GM12878 (cell line): ENCODE results near the gene FBXL14. TPM values are rescaled to one million over a fixed set of nuclear protein-coding genes. Genes with fewer than 3 reads are reported as not detected.

Source experiments
- ATAC-seq: fragments of 200-7000 bp; cut with Tn5 transposase; 3 replicates; pipeline ENCODE4 v1.9.1; 2020; ENCODE audit warnings: mild to moderate bottlenecking, moderate library complexity
- BruUV-seq: library from RNA; stranded (reverse); fragments of 400-500 nt; replicated peaks from 2 replicates; lab custom pipeline; 2021; lab: Mats Ljungman, UMichigan
- CTCF ChIA-PET: fragments of 300-600 bp; sonication (Branson Sonifier 250); formaldehyde crosslinking; extraction: SDS; loops from one replicate; lab custom pipeline; 2021; ENCODE audit warnings: inconsistent platforms; lab: Yijun Ruan, JAX
- POLR2A ChIA-PET: fragments of 350-600 bp; formaldehyde crosslinking; extraction: SDS; loops from one replicate; lab custom pipeline; 2021; ENCODE audit warnings: inconsistent platforms; lab: Charles Lee
- RAD21 ChIA-PET: fragments of 300-600 bp; sonication (Branson Sonifier 250); formaldehyde crosslinking; loops from one replicate; lab custom pipeline; 2023; ENCODE audit warnings: antibody characterized with exemption; ENCODE audit not compliant: unreplicated experiment; lab: Charles Lee
- SMC1A ChIA-PET: fragments of 300-600 bp; sonication (Branson Sonifier 250); formaldehyde crosslinking; loops from one replicate; lab custom pipeline; 2023; ENCODE audit not compliant: unreplicated experiment, uncharacterized antibody; lab: Charles Lee
- DNase-seq: peaks from one replicate; pipeline ENCODE4 v3.0.0-alpha.2; 2011; ENCODE audit warnings: low read depth, low spot score
- FAIRE-seq: peaks from 3 replicates; lab custom pipeline; 2011; peaks lifted over from hg19 to GRCh38; lab: Jason Lieb, UNC
- H2AFZ ChIP-seq: 2 replicates; pipeline ENCODE4 v1.6.0; 2011; ENCODE audit warnings: low read depth, low read length, control low read depth; ENCODE audit not compliant: control insufficient read depth
- H3K27ac ChIP-seq: 2 replicates; pipeline ENCODE4 v1.5.1; 2011; ENCODE audit warnings: control low read depth; ENCODE audit not compliant: control insufficient read depth, insufficient read depth
- H3K27me3 ChIP-seq, 2 experiments: replicated peaks in 1 of 2; 2 replicates each; pipeline versions ENCODE4 v1.6.0 to v1.6.1; 2011; ENCODE audit warnings: low read length in 1 of 2; ENCODE audit not compliant: control insufficient read depth in 2 of 2, insufficient read depth in 2 of 2
- H3K36me3 ChIP-seq, 2 experiments: 2 replicates each; pipeline ENCODE4 v1.5.1; 2011; ENCODE audit warnings: low read length in 1 of 2; ENCODE audit not compliant: control insufficient read depth in 2 of 2, insufficient read depth in 2 of 2
- H3K4me1 ChIP-seq: 2 replicates; pipeline ENCODE4 v1.6.1; 2011; ENCODE audit warnings: mild to moderate bottlenecking, low read length, moderate library complexity, mixed read lengths; ENCODE audit not compliant: control insufficient read depth, insufficient read depth
- H3K4me2 ChIP-seq: 2 replicates; pipeline ENCODE4 v1.6.0; 2011; ENCODE audit warnings: control low read depth; ENCODE audit not compliant: control insufficient read depth, insufficient read depth
- H3K4me3 ChIP-seq: fragments of 200-600 bp; sonication (generic); 2 replicates; pipeline ENCODE4 v1.5.1; 2016
- H3K79me2 ChIP-seq: 2 replicates; pipeline ENCODE4 v1.6.0; 2011; ENCODE audit warnings: low read length; ENCODE audit not compliant: control insufficient read depth, insufficient read depth
- H3K9ac ChIP-seq: 2 replicates; pipeline ENCODE4 v1.8.0; 2011; ENCODE audit warnings: low read length, control low read depth, mixed read lengths; ENCODE audit not compliant: control insufficient read depth, insufficient read depth
- H3K9me3 ChIP-seq: replicated peaks from 3 replicates; pipeline ENCODE4 v1.5.1; 2011; ENCODE audit warnings: mild to moderate bottlenecking, low read length; ENCODE audit not compliant: control insufficient read depth, insufficient read depth
- H4K20me1 ChIP-seq: 2 replicates; pipeline ENCODE4 v1.6.0; 2011; ENCODE audit not compliant: control insufficient read depth, insufficient read depth
- DPF2 ChIP-seq: fragments of 450-650 bp; IDR thresholded peaks from 2 replicates; pipeline ENCODE4 v1.6.1; 2017; ENCODE audit warnings: mild to moderate bottlenecking
- EGR1 ChIP-seq, 2 experiments: IDR thresholded peaks; 1 replicate in 1 of 2; 2 replicates in 1 of 2; pipeline ENCODE4 v1.6.1; 2011 to 2012; ENCODE audit warnings: low read depth in 2 of 2, low read length in 2 of 2, borderline replicate concordance in 1 of 2, mild to moderate bottlenecking in 1 of 2, moderate library complexity in 1 of 2
- ESRRA ChIP-seq: IDR thresholded peaks from 2 replicates; pipeline ENCODE4 v1.6.1; 2012; ENCODE audit warnings: mild to moderate bottlenecking, low read length, improper control_type of control experiment
- HDGF ChIP-seq: fragments of 450-650 bp; IDR thresholded peaks from 2 replicates; pipeline ENCODE4 v1.6.1; 2016; ENCODE audit warnings: antibody characterized with exemption
- LARP7 ChIP-seq: fragments of 450-650 bp; IDR thresholded peaks from 2 replicates; pipeline ENCODE4 v1.6.1; 2017; ENCODE audit warnings: mild to moderate bottlenecking
- RAD51 ChIP-seq: fragments of 450-650 bp; IDR thresholded peaks from 2 replicates; pipeline ENCODE4 v1.6.1; 2016; ENCODE audit warnings: moderate library complexity, mild to moderate bottlenecking, inconsistent platforms
- RB1 ChIP-seq: fragments of 450-650 bp; formaldehyde crosslinking; IDR thresholded peaks from 2 replicates; pipeline ENCODE4 v1.6.1; 2017; ENCODE audit warnings: mild to moderate bottlenecking, borderline replicate concordance
- SREBF1 ChIP-seq: IDR thresholded peaks from 2 replicates; pipeline ENCODE4 v1.6.1; 2012; ENCODE audit warnings: mild to moderate bottlenecking, low read length
- ZZZ3 ChIP-seq: IDR thresholded peaks from 2 replicates; pipeline ENCODE4 v1.6.1; 2011; ENCODE audit warnings: low read depth; ENCODE audit not compliant: control insufficient read depth, insufficient read length
- WGBS: methylation state at CpG from one replicate; pipeline ENCODE4 v1.1.6; 2016; ENCODE audit warnings: low lambda C conversion rate; ENCODE audit not compliant: insufficient replicate concordance, insufficient coverage; ENCODE audit errors: missing lambda C conversion rate; 5-methylcytosine and 5-hydroxymethylcytosine counted together
- in situ Hi-C: fragments of 300-500 bp; cut with MboI; formaldehyde crosslinking; loops from 9 replicates; pipeline ENCODE4 v1.14.3; 2018; ENCODE audit warnings: mixed read lengths
- intact Hi-C: fragments of 100-400 bp; cut with micrococcal nuclease; formaldehyde crosslinking; loops from one replicate; pipeline ENCODE4 v1.14.2; 2022; ENCODE audit not compliant: unreplicated experiment
- polyA plus RNA-seq, 11 experiments: library from polyadenylated mRNA; depleted of rRNA in 4 of 11; unstranded in 6 of 11; stranded (reverse) in 5 of 11; fragments of >200 nt; fragmentation: Nextera tagmentation in 4 of 11; fragmentation: Illumina TruSeq in 1 of 11; extraction: Ambion mirVana in 4 of 11; extraction: Trizol in 1 of 11; gene quantifications; 1 replicate in 1 of 11; 2 replicates in 10 of 11; pipeline versions ENCODE4 v1.2.1 to v1.2.3, GENCODE V29; 2011 to 2016; ENCODE audit warnings: inconsistent platforms in 2 of 11, missing spikeins in 2 of 11, low read depth in 1 of 11
- total RNA-seq, 4 experiments: library from RNA; depleted of rRNA in 3 of 4; stranded (reverse); fragments of >200 nt in 3 of 4; fragmentation: Illumina TruSeq in 1 of 4; extraction: Trizol in 1 of 4; gene quantifications; 2 replicates each; pipeline versions ENCODE4 v1.2.1 to v1.2.3, GENCODE V29; 2013 to 2021

The FBXL14 gene
- total and polyA plus RNA-seq, 10 of the 15 experiments (the other 5 are each of a cell fraction or from before 2014, with no cell fraction given), result 0.44 to 19.0 (median 2.9) TPM

DNA sequence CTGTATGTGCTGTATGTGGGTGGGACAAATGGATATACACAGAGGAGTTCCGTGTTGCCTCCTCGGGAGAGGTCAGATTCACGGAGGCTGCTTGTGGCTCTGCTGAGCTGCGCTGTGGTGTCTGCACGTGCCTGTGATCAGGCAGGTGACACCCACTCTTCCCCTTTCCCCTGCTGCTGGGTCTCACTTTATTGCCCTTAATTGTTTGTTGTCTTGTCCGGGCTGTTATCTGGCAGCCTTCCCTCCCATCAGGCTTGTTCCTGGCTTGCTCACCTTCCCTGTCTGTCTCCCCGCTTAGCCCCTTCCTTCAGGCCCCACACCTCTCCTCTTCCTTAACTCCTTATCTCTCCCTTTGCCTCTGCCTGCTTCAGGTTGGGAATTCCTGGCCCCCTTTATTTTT, 48.1 kb upstream of the FBXL14 start:
- Histone ChIP-seq H3K4me1 (no peaks in the 10 kb centered on the region), H3K27ac (no peak overlapping the region)
- CTCF ChIA-PET, result interaction anchor here (3.1 to 20.1 kb wide), 2 partner anchors 10 to 150 kb away, joined by 14 to 434 read pairs; no protein-coding TSS in a partner anchor
- TF ChIP-seq RAD51 (no peak), HDGF (no peak), EGR1 (IDR thresholded peaks at IDR 0.05; ENCODE audit: borderline replicate concordance in 1 of 2, low read depth in 2 of 2, low read length in 2 of 2) (no peak), DPF2 (no peak), ESRRA (no peak), SREBF1 (no peak), LARP7 (no peak), ZZZ3 (no peak), RB1 (no peak)
- TF ChIP-seq, all 136 proteins: peak for 0
- SMC1A ChIA-PET, result no interaction called here
- intact Hi-C loops, result no loop called here
- no peaks in the 10 kb centered on the region for H3K79me2 ChIP-seq
- DNase-seq, result no peak
- in situ Hi-C loops, result loop anchor here (10.0 kb wide), 1 partner anchor 942 kb away; no protein-coding TSS in a partner anchor
- H3K9ac ChIP-seq, result no peak overlapping the region
- ATAC-seq, result no peak
- H4K20me1 ChIP-seq, result no peaks in the 10 kb centered on the region
- no peak overlapping the region for H3K4me3 ChIP-seq
- POLR2A ChIA-PET, result no interaction called here
- H2AFZ ChIP-seq, result no peak overlapping the region
- H3K9me3 ChIP-seq, result no peaks in the 10 kb centered on the region
- no peak overlapping the region for H3K4me2 ChIP-seq
- H3K27me3 ChIP-seq, result no peaks in the 10 kb centered on the region
- RAD21 ChIA-PET, result no interaction called here
- no peaks in the 10 kb centered on the region for H3K36me3 ChIP-seq
- 84% methylated on average over 7 of the region's 7 CpGs for WGBS
- no peak for FAIRE-seq
- BruUV-seq, result no TSS peak
